Brain microvascular endothelial cell (primary cell): Measurements from ENCODE around the gene DBF4.
A peak's percentile ranks its signal among the peaks of the same experiment; 100 is the strongest.
"Not testable (repeated sequence)": the region's sequence is repeated elsewhere in the genome, so short reads cannot be mapped to it uniquely, and the experiment has no call there.

Experiments
- DNase-seq: peaks from one replicate; pipeline ENCODE4 v3.0.0-alpha.2; 2020
- H3K27ac ChIP-seq: fragments of 250-450 bp; sonication (Bioruptor Pico); 2 replicates; pipeline ENCODE4 v1.5.1; 2020; ENCODE audit warnings: mild to moderate bottlenecking, moderate library complexity
- H3K27me3 ChIP-seq: fragments of 250-450 bp; sonication (Bioruptor Pico); replicated peaks from 2 replicates; pipeline ENCODE4 v1.5.1; 2020; ENCODE audit warnings: mild to moderate bottlenecking
- H3K36me3 ChIP-seq: fragments of 250-450 bp; sonication (Bioruptor Pico); replicated peaks from 2 replicates; pipeline ENCODE4 v1.5.1; 2020; ENCODE audit warnings: mild to moderate bottlenecking
- H3K4me3 ChIP-seq: 2 replicates; pipeline ENCODE4 v1.5.1; 2011; ENCODE audit warnings: low read depth, mild to moderate bottlenecking, control low read depth, low read length, moderate library complexity
- in situ Hi-C: cut with HindIII; loops from 2 replicates; pipeline ENCODE4 v1.10.0; 2017; ENCODE audit warnings: low sequenced_read_pairs, low pct_ligation_motif_present
- TF ChIP-seq, protein P1 (sequence below): IDR thresholded peaks from 2 replicates; pipeline ENCODE4 v1.5.1; 2011; ENCODE audit warnings: low read depth, mild to moderate bottlenecking, moderate library complexity, low read length, control low read depth, inconsistent platforms; ENCODE audit errors: missing control alignments

DBF4 gene, protein sequence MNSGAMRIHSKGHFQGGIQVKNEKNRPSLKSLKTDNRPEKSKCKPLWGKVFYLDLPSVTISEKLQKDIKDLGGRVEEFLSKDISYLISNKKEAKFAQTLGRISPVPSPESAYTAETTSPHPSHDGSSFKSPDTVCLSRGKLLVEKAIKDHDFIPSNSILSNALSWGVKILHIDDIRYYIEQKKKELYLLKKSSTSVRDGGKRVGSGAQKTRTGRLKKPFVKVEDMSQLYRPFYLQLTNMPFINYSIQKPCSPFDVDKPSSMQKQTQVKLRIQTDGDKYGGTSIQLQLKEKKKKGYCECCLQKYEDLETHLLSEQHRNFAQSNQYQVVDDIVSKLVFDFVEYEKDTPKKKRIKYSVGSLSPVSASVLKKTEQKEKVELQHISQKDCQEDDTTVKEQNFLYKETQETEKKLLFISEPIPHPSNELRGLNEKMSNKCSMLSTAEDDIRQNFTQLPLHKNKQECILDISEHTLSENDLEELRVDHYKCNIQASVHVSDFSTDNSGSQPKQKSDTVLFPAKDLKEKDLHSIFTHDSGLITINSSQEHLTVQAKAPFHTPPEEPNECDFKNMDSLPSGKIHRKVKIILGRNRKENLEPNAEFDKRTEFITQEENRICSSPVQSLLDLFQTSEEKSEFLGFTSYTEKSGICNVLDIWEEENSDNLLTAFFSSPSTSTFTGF

GRCh38 chr7:87876040-87876868 is at the start of gene DBF4, which contains the start of gene SLC25A40:
TSS of gene DBF4 (plus strand) at chr7:87876493. CDS start at chr7:87876733, 240 bp downstream.
TSS of gene SLC25A40 (minus strand) at chr7:87876360. CDS start at chr7:87858727, 17,633 bp downstream.
- Histone ChIP-seq H3K27me3 (no peaks in the 10 kb centered on the region), H3K36me3 (no peaks in the 10 kb centered on the region), H3K27ac (peak within 1 kb of the TSS; percentile 70), H3K4me3 (peak within 1 kb of the TSS; percentile 85)
- in situ Hi-C loops = no loop called here
- TF ChIP-seq, protein P1, sequence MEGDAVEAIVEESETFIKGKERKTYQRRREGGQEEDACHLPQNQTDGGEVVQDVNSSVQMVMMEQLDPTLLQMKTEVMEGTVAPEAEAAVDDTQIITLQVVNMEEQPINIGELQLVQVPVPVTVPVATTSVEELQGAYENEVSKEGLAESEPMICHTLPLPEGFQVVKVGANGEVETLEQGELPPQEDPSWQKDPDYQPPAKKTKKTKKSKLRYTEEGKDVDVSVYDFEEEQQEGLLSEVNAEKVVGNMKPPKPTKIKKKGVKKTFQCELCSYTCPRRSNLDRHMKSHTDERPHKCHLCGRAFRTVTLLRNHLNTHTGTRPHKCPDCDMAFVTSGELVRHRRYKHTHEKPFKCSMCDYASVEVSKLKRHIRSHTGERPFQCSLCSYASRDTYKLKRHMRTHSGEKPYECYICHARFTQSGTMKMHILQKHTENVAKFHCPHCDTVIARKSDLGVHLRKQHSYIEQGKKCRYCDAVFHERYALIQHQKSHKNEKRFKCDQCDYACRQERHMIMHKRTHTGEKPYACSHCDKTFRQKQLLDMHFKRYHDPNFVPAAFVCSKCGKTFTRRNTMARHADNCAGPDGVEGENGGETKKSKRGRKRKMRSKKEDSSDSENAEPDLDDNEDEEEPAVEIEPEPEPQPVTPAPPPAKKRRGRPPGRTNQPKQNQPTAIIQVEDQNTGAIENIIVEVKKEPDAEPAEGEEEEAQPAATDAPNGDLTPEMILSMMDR = no peak
- peak; percentile 94 for DNase-seq

DNA sequence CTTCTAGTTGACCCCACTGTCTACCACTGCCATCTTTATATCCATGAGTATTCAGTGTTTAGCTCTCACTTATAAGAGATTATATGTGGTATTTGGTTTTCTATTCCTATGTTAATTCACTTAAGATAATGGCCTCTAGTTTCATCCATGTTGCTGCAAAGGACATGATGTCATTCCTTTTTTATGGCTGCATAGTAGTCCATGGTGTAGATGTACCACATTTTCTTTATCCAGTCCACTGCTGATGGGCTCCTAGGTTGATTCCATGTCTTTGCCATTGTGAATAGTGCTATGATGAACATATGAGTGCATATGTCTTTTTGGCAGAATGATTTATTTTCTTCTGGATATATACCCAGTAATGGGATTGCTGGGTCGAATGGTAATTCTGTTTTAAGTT is 47.9 kb upstream of the DBF4 start:
- H3K27me3 ChIP-seq, H3K36me3 ChIP-seq, H3K27ac ChIP-seq, DNase-seq, H3K4me3 ChIP-seq, in situ Hi-C loops: not testable (repeated sequence)

GRCh38 chr7:87831097-87831496 is 45.2 kb upstream of the DBF4 start:
- TF ChIP-seq, protein P1 = no peak
- Histone ChIP-seq H3K27ac (no peak overlapping the region), H3K36me3 (no peaks in the 10 kb centered on the region), H3K4me3 (no peak overlapping the region), H3K27me3 (no peaks in the 10 kb centered on the region)
- in situ Hi-C loops = no loop called here
- DNase-seq = no peak

- no peak overlapping the region for H3K27ac ChIP-seq
- no peaks in the 10 kb centered on the region for H3K27me3 ChIP-seq
- H3K4me3 ChIP-seq = no peak overlapping the region
- no peaks in the 10 kb centered on the region for H3K36me3 ChIP-seq
- DNase-seq = no peak
- TF ChIP-seq, protein P1 = no peak
- in situ Hi-C loops = no loop called here
These were observed 43.2 kb upstream of the DBF4 start for GRCh38 chr7:87833130-87833529.

DNA sequence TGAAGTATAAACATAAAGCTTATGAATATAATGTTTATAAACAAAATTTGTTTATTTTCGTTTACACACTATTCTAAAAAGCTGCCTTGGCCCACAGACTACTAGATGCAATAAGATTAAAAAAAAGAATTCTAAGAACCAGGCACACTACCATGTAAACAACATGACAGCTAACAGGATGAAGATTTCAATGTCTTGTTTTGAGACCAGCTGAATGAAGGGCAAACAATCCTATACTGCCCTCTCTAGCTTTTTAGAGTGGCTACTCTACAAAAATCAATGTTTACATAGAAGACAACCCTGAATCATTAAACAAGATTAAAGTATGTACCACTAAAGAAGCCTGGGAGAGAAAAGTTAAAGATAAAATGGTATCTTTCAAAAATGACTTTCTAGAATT is 38.7 kb upstream of the DBF4 start:
- H3K27ac ChIP-seq = no peak overlapping the region
- no peaks in the 10 kb centered on the region for H3K27me3 ChIP-seq
- TF ChIP-seq, protein P1 = no peak
- no peak overlapping the region for H3K4me3 ChIP-seq
- no peaks in the 10 kb centered on the region for H3K36me3 ChIP-seq
- DNase-seq = no peak
- in situ Hi-C loops = no loop called here
